GM10266 (cell line): ENCODE measurements around the gene POLR1A.

Experiments used
- DNase-seq: peaks from one replicate; pipeline ENCODE4 v3.0.0; 2012; ENCODE audit errors: extremely low spot score
- TF ChIP-seq, protein P1 (sequence below): IDR thresholded peaks from 2 replicates; pipeline ENCODE4 v1.5.1; 2012; ENCODE audit warnings: mild to moderate bottlenecking, low read depth; ENCODE audit not compliant: control insufficient read depth, insufficient read depth; ENCODE audit errors: missing control alignments

POLR1A gene

GRCh38 chr2:86026744-86027065, 79.0 kb downstream of the POLR1A start:
- no peak for DNase-seq
- TF ChIP-seq, protein P1, sequence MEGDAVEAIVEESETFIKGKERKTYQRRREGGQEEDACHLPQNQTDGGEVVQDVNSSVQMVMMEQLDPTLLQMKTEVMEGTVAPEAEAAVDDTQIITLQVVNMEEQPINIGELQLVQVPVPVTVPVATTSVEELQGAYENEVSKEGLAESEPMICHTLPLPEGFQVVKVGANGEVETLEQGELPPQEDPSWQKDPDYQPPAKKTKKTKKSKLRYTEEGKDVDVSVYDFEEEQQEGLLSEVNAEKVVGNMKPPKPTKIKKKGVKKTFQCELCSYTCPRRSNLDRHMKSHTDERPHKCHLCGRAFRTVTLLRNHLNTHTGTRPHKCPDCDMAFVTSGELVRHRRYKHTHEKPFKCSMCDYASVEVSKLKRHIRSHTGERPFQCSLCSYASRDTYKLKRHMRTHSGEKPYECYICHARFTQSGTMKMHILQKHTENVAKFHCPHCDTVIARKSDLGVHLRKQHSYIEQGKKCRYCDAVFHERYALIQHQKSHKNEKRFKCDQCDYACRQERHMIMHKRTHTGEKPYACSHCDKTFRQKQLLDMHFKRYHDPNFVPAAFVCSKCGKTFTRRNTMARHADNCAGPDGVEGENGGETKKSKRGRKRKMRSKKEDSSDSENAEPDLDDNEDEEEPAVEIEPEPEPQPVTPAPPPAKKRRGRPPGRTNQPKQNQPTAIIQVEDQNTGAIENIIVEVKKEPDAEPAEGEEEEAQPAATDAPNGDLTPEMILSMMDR: no peak

DNA sequence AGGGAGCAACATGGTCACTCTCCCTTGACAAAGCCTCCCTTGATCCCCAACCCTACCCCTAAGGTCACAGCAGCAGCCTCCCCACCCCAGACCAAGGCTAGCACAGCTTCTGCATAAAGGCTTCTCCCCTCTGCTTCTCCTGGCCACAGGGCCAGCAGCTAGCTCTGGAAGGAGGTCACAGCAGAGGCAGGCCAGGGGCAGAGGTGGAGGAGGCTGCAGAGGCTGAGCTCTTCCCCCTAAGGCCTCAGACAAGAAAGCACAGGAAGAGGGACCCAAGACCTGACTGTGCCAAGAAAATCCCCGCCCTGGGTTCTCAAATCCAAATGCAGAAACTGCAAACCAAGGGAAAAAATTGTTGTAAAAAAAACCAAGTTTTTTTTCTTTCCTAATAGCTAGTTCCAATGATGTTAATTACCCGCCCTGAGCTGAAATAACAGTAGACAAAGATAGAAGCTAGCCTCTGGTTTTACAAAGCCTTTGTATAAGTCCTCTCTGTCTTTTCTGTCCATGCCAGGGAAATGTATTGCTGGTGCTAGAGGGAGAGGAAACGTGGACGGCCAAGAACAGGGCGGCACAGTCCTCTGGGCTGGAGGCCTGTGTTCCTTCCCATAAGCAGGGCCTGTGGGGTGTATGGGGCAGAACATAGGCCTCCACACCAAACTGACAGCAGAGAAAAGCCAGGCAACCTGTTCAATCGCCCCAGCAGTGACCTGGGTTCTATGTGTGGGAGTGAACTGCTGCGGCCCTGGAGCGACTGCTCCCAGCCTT, 79.5 kb downstream of the POLR1A start:
- no peak for DNase-seq
- TF ChIP-seq, protein P1: no peak

DNA sequence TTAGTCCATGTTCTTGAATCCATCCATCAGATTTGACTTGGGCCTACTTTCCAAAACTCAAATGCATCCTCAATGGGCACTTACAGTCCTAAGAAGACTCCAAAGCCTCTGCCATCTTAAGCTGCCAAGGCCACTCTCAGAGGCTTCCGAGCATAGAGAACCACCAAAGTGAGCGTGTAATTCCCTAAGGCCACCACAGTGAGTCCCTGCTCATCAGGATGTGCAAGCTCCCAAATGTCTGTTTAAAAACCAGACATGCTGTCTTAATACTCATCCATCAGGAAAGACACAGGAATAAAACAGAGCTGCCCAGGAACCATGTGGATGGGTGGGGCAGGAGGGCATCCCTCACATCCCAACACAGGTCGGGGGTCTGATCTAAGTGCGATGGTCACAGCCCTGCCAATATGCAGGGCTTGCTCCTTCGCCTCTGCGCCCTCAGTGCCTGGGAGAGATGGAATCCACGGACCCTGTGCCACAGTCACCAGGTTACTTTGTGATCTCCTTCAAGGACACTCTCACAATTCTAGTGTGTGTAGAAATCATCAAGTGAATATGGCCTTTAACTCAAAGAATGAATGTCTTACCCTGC, 80.4 kb downstream of the POLR1A start:
- TF ChIP-seq, protein P1: no peak
- no peak for DNase-seq

GRCh38 chr2:86023366-86023712, 82.3 kb downstream of the POLR1A start:
- no peak for DNase-seq
- TF ChIP-seq, protein P1: no peak

GRCh38 chr2:86022661-86023365, 82.9 kb downstream of the POLR1A start:
- TF ChIP-seq, protein P1: no peak
- DNase-seq: peak; percentile 43

- TF ChIP-seq, protein P1: no peak
These were observed 84.0 kb downstream of the POLR1A start for GRCh38 chr2:86021396-86022378.

More at GRCh38 chr2:86021396-86022378, 84.0 kb downstream of the POLR1A start:
- no peak for DNase-seq
